HL-60/S4 (cell line): Measurements from ENCODE around the gene POM121.
"Not testable (repeated sequence)": the region's sequence is repeated elsewhere in the genome, so short reads cannot be mapped to it uniquely, and the experiment has no call there.

Experiments used
- in situ Hi-C: fragments of 300-500 bp; cut with MboI; formaldehyde crosslinking; loops from 2 replicates; pipeline ENCODE4 v1.14.3; 2022; ENCODE audit warnings: low sequenced_read_pairs

The POM121 gene

DNA sequence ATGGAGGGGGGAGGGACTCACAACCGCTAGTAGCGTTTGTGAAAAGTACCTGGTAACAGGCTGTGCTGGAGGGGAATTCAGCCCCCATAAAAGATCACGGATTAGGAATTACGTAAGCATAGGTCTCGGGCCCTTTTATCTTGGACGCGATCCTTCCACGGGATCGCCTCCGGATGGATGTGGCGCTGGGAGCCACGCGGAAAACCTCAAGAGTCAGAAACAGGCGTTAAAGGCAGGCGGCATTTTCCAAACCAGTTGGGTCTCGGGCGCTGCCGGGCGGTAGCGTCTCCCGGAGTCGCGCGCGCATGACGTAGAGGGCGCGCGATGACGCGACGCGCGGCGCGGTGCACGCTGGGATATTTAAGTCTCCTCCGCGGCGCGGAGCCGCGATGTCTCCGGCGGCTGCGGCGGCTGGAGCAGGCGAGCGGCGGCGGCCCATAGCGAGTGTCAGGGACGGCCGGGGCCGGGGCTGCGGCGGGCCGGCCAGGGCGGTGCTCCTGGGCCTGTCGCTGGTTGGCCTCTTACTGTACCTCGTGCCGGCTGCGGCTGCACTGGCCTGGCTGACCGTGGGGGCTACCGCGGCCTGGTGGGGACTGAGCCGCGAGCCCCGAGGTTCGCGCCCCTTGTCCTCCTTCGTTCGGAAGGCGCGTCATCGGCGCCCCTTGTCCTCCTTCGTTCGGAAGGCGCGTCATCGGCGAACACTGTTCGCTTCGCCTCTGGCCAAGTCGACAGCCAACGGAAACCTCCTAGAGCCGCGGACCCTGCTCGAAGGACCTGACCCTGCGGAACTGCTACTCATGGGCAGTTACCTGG lies at the start of gene POM121:
POM121 (plus strand) TSS at position 363 of the 813 bp plus-strand sequence; CDS start at position 390, 27 bp downstream.
- in situ Hi-C loops, result no loop called here

GRCh38 chr7:72879079-72879736 lies 45.7 kb upstream of the POM121 start:
- in situ Hi-C loops, result not testable (repeated sequence)

DNA sequence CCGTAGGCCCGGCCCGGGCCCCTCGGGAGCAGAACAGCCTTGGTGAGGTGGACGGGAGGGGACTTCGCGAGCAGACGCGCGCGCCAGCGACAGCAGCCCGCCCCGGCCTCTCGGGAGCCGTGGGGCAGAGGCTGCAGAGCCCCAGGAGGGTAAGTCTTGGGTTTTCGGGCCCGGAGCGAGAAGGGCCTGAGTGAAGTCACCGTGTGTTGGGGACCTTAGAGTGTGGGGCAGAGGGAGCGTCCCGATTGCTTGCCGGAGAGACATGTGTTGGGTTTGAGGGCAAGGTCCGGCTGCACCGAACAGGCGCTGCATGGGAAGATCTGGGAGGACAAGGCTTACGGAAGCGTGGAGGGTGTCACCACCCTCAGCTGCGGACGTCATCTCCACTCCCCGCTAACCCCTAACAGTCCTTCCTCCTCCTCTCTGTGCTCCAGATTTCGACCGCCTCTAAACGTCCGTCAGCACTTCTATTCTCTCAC lies 45.1 kb upstream of the POM121 start:
- in situ Hi-C loops, result not testable (repeated sequence)

- in situ Hi-C loops, result not testable (repeated sequence)
Observed at GRCh38 chr7:72891750-72892149, 33.1 kb upstream of the POM121 start.

GRCh38 chr7:72904740-72905139 lies 20.2 kb upstream of the POM121 start:
- in situ Hi-C loops, result not testable (repeated sequence)

DNA sequence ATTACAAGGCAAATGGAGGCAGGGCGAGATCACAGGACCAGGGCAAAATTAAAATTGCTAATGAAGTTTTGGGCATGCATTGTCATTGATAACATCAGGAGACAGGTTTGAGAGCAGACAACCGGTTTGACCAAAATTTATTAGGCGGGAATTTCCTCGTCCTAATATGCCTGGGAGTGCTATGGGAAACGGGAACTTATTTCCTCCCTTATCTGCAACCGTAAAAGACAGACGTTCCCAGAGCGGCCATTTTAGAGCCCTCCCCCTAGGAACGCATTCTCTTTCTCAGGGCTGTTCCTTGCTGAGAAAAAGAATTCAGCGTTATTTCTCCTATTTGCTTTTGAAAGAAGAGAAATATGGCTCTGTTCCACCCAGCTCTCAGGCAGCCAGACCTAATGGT lies 16.5 kb upstream of the POM121 start:
- in situ Hi-C loops, result not testable (repeated sequence)

DNA sequence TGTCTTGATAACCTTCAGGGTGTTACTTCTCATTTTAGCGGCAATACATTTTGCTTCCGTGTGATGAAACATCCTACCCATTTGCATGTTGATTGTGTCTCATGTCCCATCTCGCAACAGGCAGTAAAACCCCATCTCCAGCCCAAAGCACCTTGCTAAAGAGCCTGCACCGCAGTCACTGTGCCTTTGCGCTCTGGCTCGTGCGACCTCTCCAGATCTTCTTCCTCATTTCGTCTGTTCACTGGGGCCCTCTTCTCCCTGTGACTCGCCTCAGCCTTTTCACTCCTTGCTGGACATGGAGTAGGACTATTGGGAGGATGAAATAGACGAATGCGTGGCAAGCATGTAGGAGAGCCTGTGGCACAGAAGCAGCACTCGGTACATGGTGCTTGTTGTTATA lies 13.5 kb upstream of the POM121 start:
- in situ Hi-C loops, result loop anchor here (10.0 kb wide), 1 partner anchor 97 kb away; no protein-coding TSS in a partner anchor

DNA sequence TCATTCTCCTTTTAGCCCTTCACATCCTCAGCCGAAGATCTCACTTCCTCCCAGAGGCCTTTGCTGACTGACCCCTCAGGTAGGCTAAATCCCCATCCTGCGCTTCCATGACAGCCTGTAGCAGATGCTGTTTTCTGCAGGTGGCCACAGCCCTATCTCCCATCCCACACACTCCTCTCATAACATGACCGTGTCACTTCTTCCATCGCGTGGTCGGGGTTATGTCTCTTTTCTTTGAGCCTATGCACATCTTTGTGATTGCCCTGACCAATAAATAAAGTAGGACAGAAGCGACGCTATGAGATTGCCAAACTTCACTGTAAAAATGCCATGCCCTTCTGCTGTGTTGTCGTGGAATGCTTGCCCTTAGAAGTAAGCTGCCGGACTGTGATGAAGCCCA lies 11.1 kb upstream of the POM121 start:
- in situ Hi-C loops, result loop anchor here (10.0 kb wide), 1 partner anchor 99 kb away; no protein-coding TSS in a partner anchor

GRCh38 chr7:72914756-72915525 lies 10.0 kb upstream of the POM121 start:
- in situ Hi-C loops, result loop anchor here (10.0 kb wide), 1 partner anchor 100 kb away; no protein-coding TSS in a partner anchor

- in situ Hi-C loops, result loop anchor here (10.0 kb wide), 1 partner anchor 105 kb away; no protein-coding TSS in a partner anchor
Observed at GRCh38 chr7:72919256-72919775, 5.6 kb upstream of the POM121 start.

DNA sequence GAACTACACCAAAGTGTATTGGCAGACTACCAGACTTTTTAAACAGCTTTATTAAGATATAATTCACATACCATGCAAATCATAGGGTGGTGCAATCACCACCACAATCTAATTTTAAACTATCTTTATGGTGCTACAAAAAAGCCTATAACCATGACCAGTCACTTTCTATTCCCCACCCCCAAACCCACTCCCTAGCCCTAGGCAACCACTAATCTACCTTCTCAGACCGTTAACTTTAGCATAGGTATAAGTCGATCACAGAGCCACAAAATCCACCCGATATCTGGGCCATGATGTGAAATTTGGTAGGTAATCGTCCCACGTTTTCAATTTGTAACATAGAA lies 536 bp upstream of the POM121 start:
- in situ Hi-C loops, result no loop called here

- in situ Hi-C loops, result no loop called here
Observed at GRCh38 chr7:72925546-72926120, 738 bp downstream of the POM121 start.

DNA sequence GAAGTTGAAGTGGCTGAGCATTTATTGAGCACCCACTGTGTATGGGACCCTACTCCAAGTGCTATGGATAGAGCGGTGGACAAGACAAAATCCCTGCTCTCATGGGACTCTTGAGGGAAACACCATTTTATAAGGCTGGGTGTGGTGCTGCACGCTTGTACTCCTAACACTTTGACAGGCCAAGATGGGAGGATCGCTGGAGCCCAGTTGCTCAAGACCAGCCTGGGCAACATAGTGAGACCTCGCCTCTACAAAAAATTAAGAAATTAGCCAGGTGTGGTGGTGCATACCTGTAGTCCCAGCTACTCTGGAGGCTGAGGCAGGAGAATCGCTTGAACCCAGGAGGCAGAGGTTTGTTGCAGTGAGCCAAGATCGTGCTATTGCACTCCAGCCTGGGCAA lies 2.9 kb downstream of the POM121 start:
- in situ Hi-C loops, result not testable (repeated sequence)

DNA sequence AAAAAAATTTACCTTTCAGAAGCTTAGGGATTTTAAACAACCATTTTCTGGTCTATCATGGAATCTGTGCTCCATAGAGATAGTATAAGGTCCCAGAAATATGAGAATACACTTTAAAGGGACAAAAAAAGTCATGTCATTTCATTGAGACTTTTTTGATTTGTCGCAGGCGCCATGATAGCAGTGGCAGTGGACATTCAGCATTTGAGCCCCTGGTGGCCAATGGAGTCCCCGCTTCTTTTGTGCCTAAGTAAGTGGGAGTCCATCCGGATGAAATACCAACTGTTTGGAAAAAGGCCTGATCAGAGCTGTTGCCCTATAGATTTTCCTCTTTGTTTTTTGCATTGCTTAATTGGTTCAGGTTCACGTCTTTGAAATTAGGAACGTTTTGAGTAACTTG lies 3.3 kb downstream of the POM121 start:
- in situ Hi-C loops, result not testable (repeated sequence)

DNA sequence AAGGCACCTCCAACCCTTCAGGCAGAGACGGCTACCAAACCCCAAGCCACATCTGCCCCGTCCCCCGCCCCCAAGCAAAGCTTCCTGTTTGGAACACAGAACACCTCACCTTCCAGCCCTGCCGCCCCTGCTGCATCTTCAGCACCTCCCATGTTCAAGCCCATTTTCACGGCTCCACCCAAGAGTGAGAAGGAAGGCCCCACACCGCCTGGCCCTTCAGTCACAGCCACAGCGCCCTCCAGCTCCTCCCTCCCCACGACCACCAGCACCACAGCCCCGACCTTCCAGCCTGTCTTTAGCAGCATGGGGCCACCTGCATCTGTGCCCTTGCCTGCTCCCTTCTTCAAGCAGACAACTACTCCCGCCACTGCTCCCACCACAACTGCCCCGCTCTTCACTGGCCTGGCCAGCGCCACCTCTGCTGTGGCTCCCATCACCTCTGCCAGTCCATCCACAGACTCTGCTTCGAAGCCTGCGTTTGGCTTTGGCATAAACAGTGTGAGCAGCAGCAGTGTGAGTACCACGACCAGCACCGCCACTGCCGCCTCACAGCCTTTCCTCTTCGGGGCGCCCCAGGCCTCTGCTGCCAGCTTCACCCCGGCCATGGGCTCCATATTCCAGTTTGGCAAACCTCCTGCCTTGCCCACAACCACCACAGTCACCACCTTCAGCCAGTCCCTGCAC lies 17.3 kb downstream of the POM121 start:
- in situ Hi-C loops, result not testable (repeated sequence)

GRCh38 chr7:72942956-72943355 lies 18.1 kb downstream of the POM121 start:
- in situ Hi-C loops, result not testable (repeated sequence)

GRCh38 chr7:72944937-72945336 lies 20.0 kb downstream of the POM121 start:
- in situ Hi-C loops, result not testable (repeated sequence)

DNA sequence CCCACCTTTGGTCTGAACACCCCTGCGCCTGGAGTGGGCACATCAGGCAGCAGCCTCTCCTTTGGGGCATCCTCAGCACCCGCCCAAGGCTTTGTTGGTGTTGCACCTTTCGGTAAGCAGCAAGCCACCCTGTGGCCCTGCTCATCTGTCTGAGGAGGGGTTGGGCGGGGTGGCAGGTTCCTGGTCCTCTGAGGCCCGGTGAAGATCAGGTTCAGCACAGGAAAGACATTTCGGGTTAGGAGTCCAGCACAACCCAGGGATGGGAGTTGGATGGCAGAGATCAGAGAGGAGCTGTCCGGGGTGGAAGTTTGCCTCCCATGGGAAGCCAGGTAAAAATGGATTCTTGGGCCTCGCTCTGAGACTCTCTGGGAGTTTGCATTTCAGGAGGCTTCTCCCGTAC lies 20.7 kb downstream of the POM121 start:
- in situ Hi-C loops, result not testable (repeated sequence)

DNA sequence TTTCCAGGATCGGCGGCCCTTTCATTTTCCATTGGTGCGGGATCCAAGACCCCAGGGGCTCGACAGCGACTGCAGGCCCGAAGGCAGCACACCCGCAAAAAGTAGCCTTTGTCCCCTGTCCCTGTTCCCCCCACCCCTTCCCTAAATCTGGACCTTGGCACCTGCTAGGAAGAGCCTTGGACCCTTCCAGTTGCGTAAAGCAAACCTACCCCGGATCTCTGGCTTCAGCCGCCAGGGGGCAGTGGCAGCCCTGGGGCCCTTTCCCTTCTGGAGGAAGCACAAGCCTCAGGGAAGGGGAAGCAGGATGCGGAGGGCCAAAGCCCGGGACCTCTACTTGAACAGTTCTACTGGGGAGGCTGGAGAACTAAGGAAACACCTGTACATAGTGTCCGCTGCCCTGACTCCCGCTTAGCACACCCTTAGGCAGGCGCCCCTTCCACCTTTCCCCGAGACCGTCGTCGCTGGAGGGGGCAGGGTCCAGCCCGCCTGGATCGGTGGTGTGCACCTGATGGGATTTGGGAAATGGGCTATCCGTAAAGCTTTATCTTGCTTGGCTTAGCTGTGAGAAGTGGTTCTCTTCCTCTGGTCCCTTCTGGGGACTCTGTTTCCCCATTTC lies 21.3 kb downstream of the POM121 start:
- in situ Hi-C loops, result not testable (repeated sequence)

DNA sequence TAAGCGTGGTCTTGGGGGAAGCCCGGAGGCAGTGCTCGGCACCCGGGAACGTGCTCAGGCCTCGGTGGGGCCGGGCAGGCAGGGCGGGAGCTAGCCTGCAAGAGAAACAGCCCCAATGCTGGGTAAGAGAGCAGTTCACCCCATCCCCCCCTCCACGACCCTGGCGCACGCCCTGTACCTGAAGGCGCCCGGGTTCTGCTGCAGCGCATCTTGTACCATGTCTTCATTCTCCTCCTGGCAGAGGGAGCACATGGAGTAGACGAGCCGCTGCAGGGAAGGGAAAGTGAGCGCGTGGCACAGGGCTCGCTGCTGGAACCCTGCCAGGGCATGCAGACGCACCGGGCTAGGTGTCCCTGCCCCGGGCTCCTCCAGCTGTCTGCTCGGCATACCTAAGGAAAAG lies 23.8 kb downstream of the POM121 start:
- in situ Hi-C loops, result not testable (repeated sequence)
